NCI-H460 (cell line): ENCODE data around the gene USP46. TPM values are rescaled to one million over a fixed set of nuclear protein-coding genes. Genes with fewer than 3 reads are reported as not detected.

Source experiments
- total RNA-seq: library from RNA; depleted of rRNA; stranded (reverse); fragments of >200 nt; shearing (Covaris generic); gene quantifications from 2 replicates; pipeline ENCODE4 v1.2.3, GENCODE V29; 2014; rRNA removed

The USP46 gene
- total RNA-seq, 1 experiment from 2014 or later = 10.0 TPM

Other genes starting within 250 kb of the USP46 start
- 3.2 and 3.5 TPM in 2 replicates for gene ERVMER34-1, start 92.1 kb upstream of the USP46 start, total RNA-seq
- gene RASL11B, start 203.0 kb upstream of the USP46 start, total RNA-seq = 0.20 and 0.35 TPM in 2 replicates